Neural progenitor cell (in vitro differentiated cells): Measurements from ENCODE around the gene HMGB3. TPM values are rescaled to one million over a fixed set of nuclear protein-coding genes. Genes with fewer than 3 reads are reported as not detected.

Source experiments
- DNase-seq: peaks from one replicate; pipeline ENCODE4 v3.0.0-alpha.2; 2016; ENCODE audit warnings: low spot score
- H2AFZ ChIP-seq: fragments of 200-600 bp; sonication (generic); replicated peaks from 2 replicates; pipeline ENCODE4 v1.6.1; 2016; ENCODE audit warnings: antibody characterized with exemption
- H3F3A ChIP-seq: fragments of 200-600 bp; sonication (generic); 2 replicates; pipeline ENCODE4 v1.6.1; 2016; ENCODE audit warnings: antibody characterized with exemption, low read depth
- H3K27ac ChIP-seq: fragments of 200-600 bp; sonication (generic); 2 replicates; pipeline ENCODE4 v1.5.1; 2016; ENCODE audit warnings: mild to moderate bottlenecking
- H3K27me3 ChIP-seq: fragments of 200-600 bp; sonication (generic); 2 replicates; pipeline ENCODE4 v1.6.1; 2016; ENCODE audit warnings: mild to moderate bottlenecking, moderate library complexity
- H3K36me3 ChIP-seq: fragments of 200-600 bp; sonication (generic); 2 replicates; pipeline ENCODE4 v1.5.1; 2016
- H3K4me1 ChIP-seq: fragments of 200-600 bp; sonication (generic); 2 replicates; pipeline ENCODE4 v1.6.1; 2016; ENCODE audit warnings: mixed run types
- H3K4me2 ChIP-seq: fragments of 200-600 bp; sonication (generic); 2 replicates; pipeline ENCODE4 v1.6.1; 2016
- H3K4me3 ChIP-seq: fragments of 200-600 bp; sonication (generic); 2 replicates; pipeline ENCODE4 v1.5.1; 2016
- H3K79me2 ChIP-seq: fragments of 200-600 bp; sonication (generic); 2 replicates; pipeline ENCODE4 v1.6.1; 2016; ENCODE audit warnings: low read depth
- H3K9ac ChIP-seq: fragments of 200-600 bp; sonication (generic); 2 replicates; pipeline ENCODE4 v1.6.1; 2016
- H3K9me3 ChIP-seq: fragments of 200-600 bp; sonication (generic); 2 replicates; pipeline ENCODE4 v1.5.1; 2016; ENCODE audit warnings: low read depth
- H4K20me1 ChIP-seq: fragments of 200-600 bp; sonication (generic); 2 replicates; pipeline ENCODE4 v1.6.1; 2016; ENCODE audit warnings: low read depth
- H3K27ac Mint-ChIP-seq: 3 replicates; pipeline ENCODE4 v1.8.0; 2021; ENCODE audit warnings: mixed read lengths
- H3K27me3 Mint-ChIP-seq: 2 replicates; pipeline ENCODE4 v1.8.0; 2022; ENCODE audit warnings: low read depth, mild to moderate bottlenecking, inconsistent platforms, moderate library complexity, mixed read lengths; ENCODE audit not compliant: insufficient read depth
- H3K36me3 Mint-ChIP-seq: 3 replicates; pipeline ENCODE4 v1.8.0; 2021; ENCODE audit warnings: mixed read lengths
- H3K4me1 Mint-ChIP-seq: 3 replicates; pipeline ENCODE4 v1.8.0; 2021; ENCODE audit warnings: mixed read lengths
- H3K4me3 Mint-ChIP-seq: 3 replicates; pipeline ENCODE4 v1.8.0; 2021; ENCODE audit warnings: mild to moderate bottlenecking, moderate library complexity, mixed read lengths
- H3K9me3 Mint-ChIP-seq: 3 replicates; pipeline ENCODE4 v1.8.0; 2020; ENCODE audit warnings: mixed read lengths
- EZH2 ChIP-seq: fragments of 200-600 bp; sonication (generic); IDR thresholded peaks from 2 replicates; pipeline ENCODE4 v1.6.1; 2017; ENCODE audit warnings: antibody characterized with exemption, mild to moderate bottlenecking, moderate library complexity
- EZH2phosphoT487 ChIP-seq: fragments of 200-600 bp; sonication (generic); IDR thresholded peaks from 2 replicates; pipeline ENCODE4 v1.6.1; 2017; ENCODE audit warnings: antibody characterized with exemption
- total RNA-seq: library from RNA; depleted of rRNA; stranded (reverse); fragments of >200 nt; gene quantifications from 2 replicates; pipeline ENCODE4 v1.2.3, GENCODE V29; 2015; ENCODE audit warnings: low replicate concordance
- TF ChIP-seq, protein P1 (sequence below): fragments of 200-600 bp; sonication (generic); IDR thresholded peaks from 2 replicates; pipeline ENCODE4 v1.5.1; 2017; ENCODE audit warnings: antibody characterized with exemption, mild to moderate bottlenecking

Gene HMGB3
- total RNA-seq, 1 donor from 2014 or later = 187 TPM

DNA sequence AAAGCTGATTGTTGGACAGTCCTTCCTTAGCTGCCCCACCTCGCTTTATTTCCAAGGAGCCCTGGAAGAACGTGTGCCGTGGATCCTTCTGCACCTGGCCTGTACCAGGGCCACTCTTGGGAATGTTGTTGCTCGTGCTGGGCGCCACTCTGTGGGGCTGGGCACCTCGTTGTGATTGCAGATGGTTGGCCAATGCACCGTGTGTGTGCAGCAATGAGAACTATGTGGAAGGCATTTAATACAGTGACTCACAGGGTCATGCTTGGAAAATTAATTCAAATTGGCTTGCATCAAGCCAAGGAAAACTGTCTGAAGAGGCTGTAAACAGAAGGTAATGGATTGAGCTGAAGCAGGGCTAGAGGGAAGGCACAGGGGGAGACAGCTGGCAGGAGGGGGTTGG is 47.7 kb upstream of the HMGB3 start:
- Histone ChIP-seq H3K27me3 (peaks cover 4% of the 10 kb centered on the region), H3K79me2 (no peaks in the 10 kb centered on the region), H3K4me3 (no peak overlapping the region), H3K9me3 (no peaks in the 10 kb centered on the region), H4K20me1 (no peaks in the 10 kb centered on the region), H3K36me3 (no peaks in the 10 kb centered on the region), H3K9ac (no peak overlapping the region), H3K27ac (no peak overlapping the region), H3K4me1 (peaks cover 8% of the 10 kb centered on the region), H3F3A (peaks cover 8% of the 10 kb centered on the region), H3K4me2 (no peak overlapping the region), H2AFZ (no peak overlapping the region)
- Mint-ChIP-seq H3K27me3 (peaks cover 3% of the 10 kb centered on the region), H3K4me1 (peaks cover 8% of the 10 kb centered on the region), H3K36me3 (no peaks in the 10 kb centered on the region), H3K4me3 (no peak overlapping the region), H3K27ac (no peak overlapping the region), H3K9me3 (peaks cover 14% of the 10 kb centered on the region)
- no peak for DNase-seq
- TF ChIP-seq EZH2 (no peak), EZH2phosphoT487 (no peak)
- TF ChIP-seq, protein P1, sequence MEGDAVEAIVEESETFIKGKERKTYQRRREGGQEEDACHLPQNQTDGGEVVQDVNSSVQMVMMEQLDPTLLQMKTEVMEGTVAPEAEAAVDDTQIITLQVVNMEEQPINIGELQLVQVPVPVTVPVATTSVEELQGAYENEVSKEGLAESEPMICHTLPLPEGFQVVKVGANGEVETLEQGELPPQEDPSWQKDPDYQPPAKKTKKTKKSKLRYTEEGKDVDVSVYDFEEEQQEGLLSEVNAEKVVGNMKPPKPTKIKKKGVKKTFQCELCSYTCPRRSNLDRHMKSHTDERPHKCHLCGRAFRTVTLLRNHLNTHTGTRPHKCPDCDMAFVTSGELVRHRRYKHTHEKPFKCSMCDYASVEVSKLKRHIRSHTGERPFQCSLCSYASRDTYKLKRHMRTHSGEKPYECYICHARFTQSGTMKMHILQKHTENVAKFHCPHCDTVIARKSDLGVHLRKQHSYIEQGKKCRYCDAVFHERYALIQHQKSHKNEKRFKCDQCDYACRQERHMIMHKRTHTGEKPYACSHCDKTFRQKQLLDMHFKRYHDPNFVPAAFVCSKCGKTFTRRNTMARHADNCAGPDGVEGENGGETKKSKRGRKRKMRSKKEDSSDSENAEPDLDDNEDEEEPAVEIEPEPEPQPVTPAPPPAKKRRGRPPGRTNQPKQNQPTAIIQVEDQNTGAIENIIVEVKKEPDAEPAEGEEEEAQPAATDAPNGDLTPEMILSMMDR = no peak

DNA sequence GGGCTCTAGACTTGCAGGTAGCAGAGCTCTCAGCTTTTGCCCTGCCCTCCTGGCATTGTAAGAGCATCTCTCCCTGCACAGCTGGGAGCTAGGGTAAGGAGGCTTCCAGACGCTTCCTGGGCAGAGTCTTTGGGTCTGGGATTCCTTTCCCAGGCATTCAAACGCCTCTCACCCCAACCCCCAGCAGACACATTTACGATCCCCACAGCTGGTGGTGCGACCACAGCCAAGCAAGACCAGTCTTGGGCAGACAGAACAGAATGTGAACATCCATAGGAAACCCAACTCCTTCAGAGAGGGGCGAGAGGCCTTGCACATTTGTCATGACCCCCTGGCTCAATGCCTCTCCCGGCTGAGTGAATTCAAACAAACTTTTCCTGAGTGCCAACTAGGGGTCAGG is 46.6 kb upstream of the HMGB3 start:
- Histone ChIP-seq H3K9ac (no peak overlapping the region), H4K20me1 (no peaks in the 10 kb centered on the region), H3K4me2 (no peak overlapping the region), H3K4me3 (no peak overlapping the region), H3K9me3 (no peaks in the 10 kb centered on the region), H3K36me3 (no peaks in the 10 kb centered on the region), H3K27ac (no peak overlapping the region), H2AFZ (no peak overlapping the region), H3F3A (peaks cover 8% of the 10 kb centered on the region), H3K4me1 (peaks cover 8% of the 10 kb centered on the region), H3K79me2 (no peaks in the 10 kb centered on the region), H3K27me3 (peaks cover 4% of the 10 kb centered on the region)
- DNase-seq = no peak
- H3K27me3 Mint-ChIP-seq = peaks cover 3% of the 10 kb centered on the region
- peaks cover 12% of the 10 kb centered on the region for H3K9me3 Mint-ChIP-seq
- peaks cover 15% of the 10 kb centered on the region for H3K4me1 Mint-ChIP-seq
- H3K36me3 Mint-ChIP-seq = no peaks in the 10 kb centered on the region
- no peak for TF ChIP-seq EZH2phosphoT487
- no peak overlapping the region for H3K27ac Mint-ChIP-seq
- H3K4me3 Mint-ChIP-seq = no peak overlapping the region

DNA sequence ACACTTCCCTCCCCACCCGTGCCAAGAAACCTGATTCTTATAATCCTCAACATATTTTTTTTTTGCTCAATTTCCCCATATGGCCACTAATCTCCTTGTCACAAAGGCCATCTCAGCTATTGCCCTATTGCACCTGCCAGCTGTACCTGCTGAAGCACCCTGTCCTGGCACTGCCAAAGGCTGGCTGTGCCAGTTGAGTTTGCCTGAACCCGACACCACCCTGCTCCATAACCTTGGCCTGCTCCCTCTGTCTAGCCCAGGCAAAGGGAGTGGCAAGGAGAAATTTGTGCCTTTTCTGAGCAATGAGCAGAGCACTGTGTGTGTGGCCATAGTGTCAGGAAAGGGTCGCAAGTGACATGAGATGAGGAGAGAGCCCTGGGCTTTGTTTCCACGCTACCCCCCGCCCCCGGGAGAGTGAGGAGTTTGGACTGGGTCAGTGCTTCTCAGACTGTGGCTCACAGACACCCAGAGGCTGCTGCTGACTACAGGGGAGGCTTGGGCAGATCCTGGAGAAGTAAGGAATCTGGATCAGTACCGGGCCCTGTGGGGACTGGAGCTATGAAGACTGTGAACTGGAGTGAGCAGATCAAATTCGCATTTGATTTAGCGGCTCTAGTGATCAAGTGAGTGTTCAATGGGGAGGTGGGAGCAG is 42.2 kb upstream of the HMGB3 start:
- H3K27ac Mint-ChIP-seq = peak overlapping the region; percentile 26
- peaks cover 2% of the 10 kb centered on the region for H3K27me3 Mint-ChIP-seq
- H3K4me3 Mint-ChIP-seq = peak overlapping the region; percentile 12
- H2AFZ ChIP-seq = no peak overlapping the region
- no peak overlapping the region for H3K9ac ChIP-seq
- no peaks in the 10 kb centered on the region for H4K20me1 ChIP-seq
- H3K9me3 Mint-ChIP-seq = peaks cover 6% of the 10 kb centered on the region
- H3K4me2 ChIP-seq = no peak overlapping the region
- H3K79me2 ChIP-seq = no peaks in the 10 kb centered on the region
- no peak overlapping the region for H3K27ac ChIP-seq
- H3F3A ChIP-seq = no peaks in the 10 kb centered on the region
- peaks cover 7% of the 10 kb centered on the region for H3K4me1 Mint-ChIP-seq
- no peaks in the 10 kb centered on the region for H3K36me3 ChIP-seq
- H3K9me3 ChIP-seq = no peaks in the 10 kb centered on the region
- no peaks in the 10 kb centered on the region for H3K4me1 ChIP-seq
- H3K27me3 ChIP-seq = no peaks in the 10 kb centered on the region
- H3K36me3 Mint-ChIP-seq = no peaks in the 10 kb centered on the region
- H3K4me3 ChIP-seq = no peak overlapping the region
- DNase-seq = no peak
- TF ChIP-seq, protein P1 = no peak
- TF ChIP-seq EZH2 (no peak), EZH2phosphoT487 (no peak)

DNA sequence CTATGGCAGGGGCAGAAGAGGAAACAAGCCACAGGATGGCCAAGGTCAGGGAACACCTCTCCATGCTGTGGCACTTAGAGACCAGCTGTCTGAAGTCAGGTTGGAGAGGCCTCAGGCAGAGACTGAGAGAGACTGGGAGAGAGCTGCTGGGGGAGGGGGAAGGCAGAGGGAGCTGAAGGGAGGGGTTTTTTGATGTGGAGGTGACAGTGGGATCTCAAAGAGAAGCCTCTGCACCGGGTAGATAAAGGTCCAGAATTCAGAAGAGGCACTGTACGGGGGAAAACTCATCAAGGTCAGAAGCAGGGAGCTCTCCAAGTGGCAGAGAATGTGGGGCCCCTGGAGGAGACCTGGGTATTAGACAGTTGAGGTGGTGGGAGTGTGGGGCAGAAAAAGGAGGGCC is 41.6 kb upstream of the HMGB3 start:
- Histone ChIP-seq H3K27me3 (no peaks in the 10 kb centered on the region), H3K9me3 (no peaks in the 10 kb centered on the region), H3K4me1 (no peaks in the 10 kb centered on the region), H3K4me2 (no peak overlapping the region), H3K27ac (no peak overlapping the region), H3F3A (no peaks in the 10 kb centered on the region), H3K36me3 (no peaks in the 10 kb centered on the region), H3K79me2 (no peaks in the 10 kb centered on the region), H2AFZ (no peak overlapping the region), H3K4me3 (no peak overlapping the region), H4K20me1 (no peaks in the 10 kb centered on the region), H3K9ac (no peak overlapping the region)
- H3K27me3 Mint-ChIP-seq = peaks cover 2% of the 10 kb centered on the region
- H3K9me3 Mint-ChIP-seq = peaks cover 6% of the 10 kb centered on the region
- peaks cover 7% of the 10 kb centered on the region for H3K4me1 Mint-ChIP-seq
- no peaks in the 10 kb centered on the region for H3K36me3 Mint-ChIP-seq
- H3K27ac Mint-ChIP-seq = no peak overlapping the region
- TF ChIP-seq, protein P1 = no peak
- no peak for TF ChIP-seq EZH2phosphoT487
- TF ChIP-seq EZH2 = no peak
- DNase-seq = no peak
- no peak overlapping the region for H3K4me3 Mint-ChIP-seq
